H1 (cell line): ENCODE data around the gene STXBP4. TPM values are rescaled to one million over a fixed set of nuclear protein-coding genes. Genes with fewer than 3 reads are reported as not detected.

Source experiments
- ASH2L ChIP-seq: fragments of 200-600, 300-600 bp; sonication (generic); IDR thresholded peaks from one replicate; pipeline ENCODE4 v1.7.1; 2017; ENCODE audit warnings: low read length
- BACH1 ChIP-seq: IDR thresholded peaks from 2 replicates; pipeline ENCODE4 v1.6.1; 2012; ENCODE audit warnings: low read length, improper control_type of control experiment
- BCL11A ChIP-seq, 2 experiments: IDR thresholded peaks; one replicate each; pipeline ENCODE4 v1.6.1; 2011; ENCODE audit warnings: low read depth in 2 of 2, low read length in 2 of 2, mild to moderate bottlenecking in 2 of 2
- CTCF ChIP-seq, 3 experiments: IDR thresholded peaks; 1 replicate in 2 of 3; 2 replicates in 1 of 3; pipeline versions ENCODE4 v1.5.1 to v1.6.1; 2011; ENCODE audit warnings: low read length in 3 of 3, mild to moderate bottlenecking in 3 of 3, inconsistent platforms in 2 of 3, low read depth in 1 of 3, moderate library complexity in 1 of 3; ENCODE audit not compliant: insufficient read depth in 1 of 3; ENCODE audit errors: control extremely low read depth in 1 of 3
- JUND ChIP-seq: IDR thresholded peaks from 2 replicates; pipeline ENCODE4 v1.6.1; 2011; ENCODE audit warnings: mild to moderate bottlenecking, improper control_type of control experiment, low read length
- KDM4A ChIP-seq: IDR thresholded peaks from one replicate; pipeline ENCODE4 v1.7.1; 2012; ENCODE audit warnings: low read depth, mild to moderate bottlenecking, moderate library complexity, low read length, inconsistent platforms; ENCODE audit not compliant: severe bottlenecking
- SAP30 ChIP-seq: fragments of 300-600 bp; sonication (generic); IDR thresholded peaks from 2 replicates; pipeline ENCODE4 v1.7.1; 2012; ENCODE audit warnings: low read length, moderate library complexity, mild to moderate bottlenecking, inconsistent platforms; ENCODE audit not compliant: insufficient read depth, insufficient replicate concordance
- SP2 ChIP-seq: IDR thresholded peaks from 2 replicates; pipeline ENCODE4 v1.6.1; 2012; ENCODE audit warnings: mild to moderate bottlenecking, low read length, inconsistent platforms
- polyA plus RNA-seq, 7 experiments: library from polyadenylated mRNA; depleted of rRNA in 3 of 7; stranded (reverse) in 5 of 7; unstranded in 2 of 7; fragments of >200 nt in 5 of 7; fragments of 200-250 nt in 2 of 7; gene quantifications; 1 replicate in 5 of 7; 2 replicates in 1 of 7; 4 replicates in 1 of 7; pipeline versions ENCODE4 v1.2.1 to v1.2.3, GENCODE V29; 2011 to 2013; ENCODE audit warnings: missing spikeins in 2 of 7, mixed read lengths in 2 of 7
- total RNA-seq: library from RNA; stranded (reverse); fragmentation: NEBNext Ultra II Directional; extraction: Animal tissue kit (Norgen Biotek cat#: 25700); gene quantifications from 2 replicates; pipeline ENCODE4 v1.2.1, GENCODE V29; 2021

Gene STXBP4
- total and polyA plus RNA-seq, 2 of the 8 experiments (the other 6 are each of a cell fraction or from before 2014, with no cell fraction given), result 3.2 to 18.5 TPM

DNA sequence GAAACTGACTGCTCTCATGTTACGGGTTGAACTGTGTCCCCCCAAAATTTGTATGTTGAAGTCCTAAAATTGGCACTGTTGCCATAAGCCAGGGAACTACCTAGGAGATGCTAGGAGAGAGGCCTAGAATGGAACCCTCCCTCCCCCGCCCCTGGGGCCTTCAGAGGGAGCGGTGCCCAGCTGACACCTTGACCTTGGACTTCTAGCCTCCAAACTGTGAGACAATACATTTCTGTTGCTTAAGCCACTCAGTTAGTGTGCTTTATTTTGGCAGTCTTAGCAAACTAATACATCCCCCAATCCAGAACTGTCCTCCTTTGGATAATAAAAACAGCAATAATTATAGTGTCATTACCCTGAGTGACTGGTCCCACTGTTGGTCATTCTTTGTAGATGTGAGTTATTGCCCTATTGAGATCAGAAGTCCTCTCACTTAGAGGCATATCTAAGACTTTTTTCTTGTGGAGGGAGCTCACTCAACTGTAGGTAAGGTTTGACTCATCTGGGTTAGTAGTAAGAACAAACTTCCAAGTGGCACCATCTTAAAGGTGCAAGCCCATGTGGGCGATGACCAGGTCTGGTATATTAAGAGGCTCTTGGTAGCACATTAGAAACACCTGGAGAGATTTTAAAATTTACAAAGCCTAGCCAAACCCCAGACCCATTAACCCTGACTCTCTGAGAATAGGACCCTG is 203.2 kb downstream of the STXBP4 start (continued):
- no peak for TF ChIP-seq BACH1
- TF ChIP-seq JUND, result no peak
- no peak for TF ChIP-seq SAP30
- TF ChIP-seq CTCF (IDR thresholded peaks at IDR 0.05; ENCODE audit: control extremely low read depth in 1 of 3, insufficient read depth in 1 of 3, low read depth in 1 of 3, low read length in 3 of 3), result no peak
- TF ChIP-seq BCL11A (IDR thresholded peaks at IDR 0.05; ENCODE audit: low read depth in 2 of 2, low read length in 2 of 2), result no peak
- TF ChIP-seq ASH2L, result no peak
- no peak for TF ChIP-seq SP2
- no peak for TF ChIP-seq KDM4A
